Neural cell (in vitro differentiated cells): ENCODE results near the gene CDC16.

Source experiments
- CTCF ChIP-seq: fragments of 450-650 bp; IDR thresholded peaks from 2 replicates; pipeline ENCODE4 v1.5.1; 2014; ENCODE audit warnings: antibody characterized with exemption, mild to moderate bottlenecking, moderate library complexity; ENCODE audit not compliant: poor library complexity, severe bottlenecking
- EZH2 ChIP-seq: fragments of 200-600, 300-800 bp; shearing (Covaris generic), sonication (generic); IDR thresholded peaks from 2 replicates; pipeline ENCODE4 v1.6.1; 2014; ENCODE audit warnings: antibody characterized with exemption, low read length, borderline replicate concordance, mild to moderate bottlenecking; ENCODE audit not compliant: insufficient read depth, poor library complexity, severe bottlenecking
- POLR2AphosphoS5 ChIP-seq: IDR thresholded peaks from 2 replicates; pipeline ENCODE4 v1.6.1; 2012
- RAD21 ChIP-seq: fragments of 450-650 bp; conservative IDR thresholded peaks from 2 replicates; pipeline ENCODE4 v1.6.1; 2014; ENCODE audit warnings: antibody characterized with exemption, mild to moderate bottlenecking, moderate library complexity
- REST ChIP-seq: IDR thresholded peaks from 2 replicates; pipeline ENCODE4 v1.6.1; 2012; ENCODE audit warnings: borderline replicate concordance

- TF ChIP-seq CTCF: no peak
- TF ChIP-seq REST: no peak
- no peak for TF ChIP-seq EZH2
- no peak for TF ChIP-seq RAD21
- no peak for TF ChIP-seq POLR2AphosphoS5
Measured at GRCh38 chr13:114249077-114249476, 14.4 kb downstream of the CDC16 start.
